Measurements from ENCODE around the gene PHC3.

PHC3 gene

DNA sequence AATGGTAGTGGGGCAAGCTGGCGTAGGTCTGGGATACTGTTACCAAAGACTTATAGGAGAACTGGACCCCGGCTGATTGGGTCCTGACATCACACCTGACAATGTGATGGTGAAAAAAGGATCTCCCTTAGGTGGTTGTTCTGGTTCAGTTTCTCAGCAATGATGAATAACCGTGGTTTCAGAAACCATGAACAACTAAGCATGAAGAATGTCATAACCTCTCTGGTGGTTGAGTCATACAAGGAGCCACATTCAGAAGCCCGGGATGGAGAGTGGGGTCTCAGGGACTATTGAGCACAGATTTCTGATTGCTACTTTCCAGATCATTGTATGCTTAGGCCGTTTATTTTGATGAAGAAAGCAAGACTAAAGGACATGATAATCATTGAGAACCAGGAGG is 126.3 kb downstream of the PHC3 start:
- Histone ChIP-seq H3K4me3 (ENCODE audit: control insufficient read depth in 1 of 7, extremely low read depth in 1 of 7, insufficient read depth in 4 of 7, low read depth in 2 of 7, low read length in 6 of 7) (no peak overlapping the region), H3K9me3 (ENCODE audit: control extremely low read depth in 1 of 5, control insufficient read depth in 4 of 5, insufficient read depth in 2 of 5, low read depth in 1 of 5, low read length in 4 of 5) (no peaks in the 10 kb centered on the region), H3K4me1 (ENCODE audit: control extremely low read depth in 1 of 4, control insufficient read depth in 4 of 4, insufficient read depth in 4 of 4, low read length in 3 of 4) (peaks cover 0 to 4% (median 0%) of the 10 kb centered on the region in 4 experiments), H3K27ac (ENCODE audit: insufficient read depth in 1 of 2, low read depth in 1 of 2, low read length in 2 of 2, poor library complexity in 1 of 2, severe bottlenecking in 2 of 2) (no peak overlapping the region), H3K36me3 (ENCODE audit: control insufficient read depth in 4 of 4, insufficient read depth in 4 of 4, low read length in 3 of 4) (no peaks in the 10 kb centered on the region), H3K27me3 (replicated peaks in 2 of 5; ENCODE audit: control insufficient read depth in 4 of 5, insufficient read depth in 5 of 5, low read length in 4 of 5) (no peaks in the 10 kb centered on the region)
- ChIA-PET POLR2A (no interaction called here), CTCF (interaction anchor here (0.7 to 3.4 kb wide), 3 partner anchors 11 to 193 kb away, joined by 4 to 12 read pairs (median 10); no protein-coding TSS in a partner anchor)
- no peak for DNase-seq
- WGBS (ENCODE audit: insufficient coverage) = 97% methylated on average over 5 of the region's 5 CpGs

DNA sequence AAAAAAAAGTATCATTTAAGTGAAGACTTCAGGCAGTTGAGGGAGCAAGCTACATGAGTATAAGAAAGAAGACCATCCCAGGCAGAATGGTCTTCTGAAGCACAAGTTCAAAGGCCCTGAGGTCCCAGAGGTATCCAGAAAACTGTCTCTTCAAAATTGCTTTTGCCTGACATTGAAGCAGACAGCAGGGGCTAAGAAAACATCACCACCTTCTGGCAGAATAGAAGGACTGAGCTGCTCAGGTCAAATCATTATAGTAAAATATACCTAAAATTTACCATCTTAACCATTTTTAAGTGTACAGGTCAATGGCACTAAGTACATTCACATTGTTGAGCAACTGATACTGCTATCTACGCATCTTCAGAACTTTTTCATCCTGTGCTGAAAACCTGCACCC is 127.3 kb downstream of the PHC3 start:
- Histone ChIP-seq H3K4me3 (ENCODE audit: control insufficient read depth in 1 of 7, extremely low read depth in 1 of 7, insufficient read depth in 4 of 7, low read depth in 2 of 7, low read length in 6 of 7) (no peak overlapping the region), H3K4me1 (ENCODE audit: control extremely low read depth in 1 of 4, control insufficient read depth in 4 of 4, insufficient read depth in 4 of 4, low read length in 3 of 4) (peaks cover 0 to 4% (median 0%) of the 10 kb centered on the region in 4 experiments), H3K27ac (ENCODE audit: insufficient read depth in 1 of 2, low read depth in 1 of 2, low read length in 2 of 2, poor library complexity in 1 of 2, severe bottlenecking in 2 of 2) (no peak overlapping the region), H3K9me3 (ENCODE audit: control extremely low read depth in 1 of 5, control insufficient read depth in 4 of 5, insufficient read depth in 2 of 5, low read depth in 1 of 5, low read length in 4 of 5) (no peaks in the 10 kb centered on the region), H3K36me3 (ENCODE audit: control insufficient read depth in 4 of 4, insufficient read depth in 4 of 4, low read length in 3 of 4) (no peaks in the 10 kb centered on the region), H3K27me3 (replicated peaks in 2 of 5; ENCODE audit: control insufficient read depth in 4 of 5, insufficient read depth in 5 of 5, low read length in 4 of 5) (no peaks in the 10 kb centered on the region)
- peak; percentile 29 to 64 (median 63) for DNase-seq
- POLR2A ChIA-PET = interaction anchor here (0.6 kb wide), 2 partner anchors 126 to 718 kb away, joined by 3 to 5 read pairs; no protein-coding TSS in a partner anchor
- CTCF ChIA-PET = interaction anchor here (0.6 to 3.4 kb wide), 9 partner anchors 10 to 214 kb away, joined by 3 to 13 read pairs (median 4); no protein-coding TSS in a partner anchor
- WGBS (ENCODE audit: insufficient coverage) = no CpG with 5 or more reads among the region's 1 CpG

DNA sequence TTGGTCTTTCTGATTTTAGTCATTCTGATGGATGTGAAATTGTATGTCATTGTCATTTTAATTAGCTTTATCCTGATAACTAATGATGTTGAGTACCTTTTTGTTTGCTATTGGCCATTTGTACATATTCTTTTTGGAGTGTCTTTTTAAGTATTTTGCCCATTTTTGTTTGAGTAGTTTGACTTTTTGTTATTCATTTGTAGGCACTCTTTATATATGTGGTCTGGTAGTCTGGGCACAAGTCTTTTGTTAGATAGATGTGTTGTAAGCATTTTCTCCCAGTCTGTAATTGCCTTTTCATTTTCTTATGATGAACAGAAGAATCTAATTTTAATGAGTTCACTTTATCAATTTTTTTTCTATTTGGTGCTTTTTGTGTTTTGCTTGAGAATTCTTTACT is 129.1 kb downstream of the PHC3 start:
- POLR2A ChIA-PET = no interaction called here
- CTCF ChIA-PET = interaction anchor here (1.1 to 3.4 kb wide), 5 partner anchors 8 to 190 kb away, joined by 3 to 13 read pairs (median 5); no protein-coding TSS in a partner anchor
- DNase-seq = no peak

DNA sequence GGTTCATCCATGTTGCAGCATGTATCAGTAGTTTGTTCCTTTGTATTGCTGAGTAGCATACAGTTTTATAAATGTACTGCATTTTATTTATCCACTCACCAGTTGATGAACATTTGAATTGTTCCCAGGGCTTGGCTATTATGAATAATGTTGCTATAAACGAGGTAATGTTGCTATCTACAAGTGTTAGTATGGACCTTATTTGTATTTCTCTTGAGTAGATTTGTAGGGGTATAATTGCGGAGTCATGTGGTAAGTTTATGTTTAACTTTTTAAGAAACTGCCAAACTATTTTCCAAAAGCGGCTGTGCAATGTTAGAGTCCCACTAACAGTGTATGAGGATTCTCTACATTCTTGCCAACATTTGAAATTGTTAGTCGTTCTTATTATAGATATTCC is 130.8 kb downstream of the PHC3 start:
- CTCF ChIA-PET = interaction anchor here (1.0 kb wide), 1 partner anchor 27 kb away, joined by 3 read pairs; no protein-coding TSS in a partner anchor
- POLR2A ChIA-PET = no interaction called here
- no peak for DNase-seq
- Histone ChIP-seq H3K9me3 (ENCODE audit: control extremely low read depth in 1 of 5, control insufficient read depth in 4 of 5, insufficient read depth in 2 of 5, low read depth in 1 of 5, low read length in 4 of 5) (no peaks in the 10 kb centered on the region), H3K4me3 (ENCODE audit: control insufficient read depth in 1 of 7, extremely low read depth in 1 of 7, insufficient read depth in 4 of 7, low read depth in 2 of 7, low read length in 6 of 7) (no peak overlapping the region), H3K27me3 (replicated peaks in 2 of 5; ENCODE audit: control insufficient read depth in 4 of 5, insufficient read depth in 5 of 5, low read length in 4 of 5) (no peaks in the 10 kb centered on the region), H3K36me3 (ENCODE audit: control insufficient read depth in 4 of 4, insufficient read depth in 4 of 4, low read length in 3 of 4) (no peaks in the 10 kb centered on the region), H3K27ac (ENCODE audit: insufficient read depth in 1 of 2, low read depth in 1 of 2, low read length in 2 of 2, poor library complexity in 1 of 2, severe bottlenecking in 2 of 2) (no peak overlapping the region), H3K4me1 (ENCODE audit: control extremely low read depth in 1 of 4, control insufficient read depth in 4 of 4, insufficient read depth in 4 of 4, low read length in 3 of 4) (no peaks in the 10 kb centered on the region)
- WGBS (ENCODE audit: insufficient coverage) = 100% methylated on average over 2 of the region's 4 CpGs

More for the DNA sequence above, 129.1 kb downstream of the PHC3 start:
- Histone ChIP-seq H3K27me3 (replicated peaks in 2 of 5; ENCODE audit: control insufficient read depth in 4 of 5, insufficient read depth in 5 of 5, low read length in 4 of 5) (no peaks in the 10 kb centered on the region), H3K9me3 (ENCODE audit: control extremely low read depth in 1 of 5, control insufficient read depth in 4 of 5, insufficient read depth in 2 of 5, low read depth in 1 of 5, low read length in 4 of 5) (no peaks in the 10 kb centered on the region), H3K4me1 (ENCODE audit: control extremely low read depth in 1 of 4, control insufficient read depth in 4 of 4, insufficient read depth in 4 of 4, low read length in 3 of 4) (no peaks in the 10 kb centered on the region), H3K36me3 (ENCODE audit: control insufficient read depth in 4 of 4, insufficient read depth in 4 of 4, low read length in 3 of 4) (no peaks in the 10 kb centered on the region), H3K27ac (ENCODE audit: insufficient read depth in 1 of 2, low read depth in 1 of 2, low read length in 2 of 2, poor library complexity in 1 of 2, severe bottlenecking in 2 of 2) (no peak overlapping the region), H3K4me3 (ENCODE audit: control insufficient read depth in 1 of 7, extremely low read depth in 1 of 7, insufficient read depth in 4 of 7, low read depth in 2 of 7, low read length in 6 of 7) (no peak overlapping the region)

DNA sequence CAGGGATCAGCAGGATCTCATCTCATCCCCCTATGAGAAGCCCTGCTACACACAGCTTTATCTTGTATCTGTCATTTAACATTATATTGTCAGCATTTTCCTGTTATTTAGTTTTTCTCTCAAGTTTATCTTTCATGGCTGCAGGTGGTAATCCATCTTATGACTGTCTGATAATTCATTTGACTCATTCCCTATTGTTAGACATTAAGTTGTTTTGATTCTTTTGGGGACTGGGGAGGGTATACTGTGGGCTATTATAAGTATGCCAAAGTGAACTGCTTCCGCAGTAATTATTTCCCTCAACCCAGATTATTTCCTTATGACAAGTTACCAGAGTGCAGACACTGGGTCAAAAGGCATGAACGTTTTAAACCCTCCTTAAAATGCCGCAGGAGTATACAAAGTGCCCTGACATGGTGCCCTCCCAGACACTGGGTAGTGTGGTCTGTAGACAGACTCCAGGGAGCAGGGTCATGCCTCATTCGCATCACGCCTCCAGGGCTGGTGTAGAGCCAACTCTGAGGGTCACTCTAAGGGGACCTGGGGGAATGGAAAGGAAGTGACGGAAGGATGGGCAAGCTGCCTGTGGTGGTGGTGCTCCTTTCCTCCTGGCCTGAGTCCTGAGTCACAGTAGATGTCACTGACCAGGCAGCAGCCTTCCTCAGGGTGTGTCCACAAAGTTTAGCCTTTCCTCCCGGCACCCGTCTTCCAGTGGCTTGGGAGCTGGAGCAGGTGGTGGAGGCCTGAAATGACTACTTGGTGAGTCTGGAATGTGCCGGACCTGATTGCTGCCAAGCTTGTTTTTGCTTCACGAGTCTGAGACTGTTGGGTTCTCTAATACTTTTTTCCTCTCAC is 132.2 kb downstream of the PHC3 start:
- POLR2A ChIA-PET = interaction anchor here (0.7 kb wide), 1 partner anchor 163 kb away, joined by 8 read pairs; no protein-coding TSS in a partner anchor
- peaks cover 0 to 8% (median 7%) of the 10 kb centered on the region in 4 experiments for H3K4me1 ChIP-seq (ENCODE audit: control extremely low read depth in 1 of 4, control insufficient read depth in 4 of 4, insufficient read depth in 4 of 4, low read length in 3 of 4)
- CTCF ChIA-PET = interaction anchor here (0.6 to 2.9 kb wide), 2 partner anchors 15 to 380 kb away, joined by 4 to 6 read pairs; no protein-coding TSS in a partner anchor
- H3K4me3 ChIP-seq (ENCODE audit: control insufficient read depth in 1 of 7, extremely low read depth in 1 of 7, insufficient read depth in 4 of 7, low read depth in 2 of 7, low read length in 6 of 7) = no peak overlapping the region
- no peaks in the 10 kb centered on the region for H3K27me3 ChIP-seq (replicated peaks in 2 of 5; ENCODE audit: control insufficient read depth in 4 of 5, insufficient read depth in 5 of 5, low read length in 4 of 5)
- 95% methylated on average over 7 of the region's 10 CpGs for WGBS (ENCODE audit: insufficient coverage)
- no peak overlapping the region for H3K27ac ChIP-seq (ENCODE audit: insufficient read depth in 1 of 2, low read depth in 1 of 2, low read length in 2 of 2, poor library complexity in 1 of 2, severe bottlenecking in 2 of 2)
- no peaks in the 10 kb centered on the region for H3K36me3 ChIP-seq (ENCODE audit: control insufficient read depth in 4 of 4, insufficient read depth in 4 of 4, low read length in 3 of 4)
- H3K9me3 ChIP-seq (ENCODE audit: control extremely low read depth in 1 of 5, control insufficient read depth in 4 of 5, insufficient read depth in 2 of 5, low read depth in 1 of 5, low read length in 4 of 5) = no peaks in the 10 kb centered on the region
- no peak for DNase-seq

DNA sequence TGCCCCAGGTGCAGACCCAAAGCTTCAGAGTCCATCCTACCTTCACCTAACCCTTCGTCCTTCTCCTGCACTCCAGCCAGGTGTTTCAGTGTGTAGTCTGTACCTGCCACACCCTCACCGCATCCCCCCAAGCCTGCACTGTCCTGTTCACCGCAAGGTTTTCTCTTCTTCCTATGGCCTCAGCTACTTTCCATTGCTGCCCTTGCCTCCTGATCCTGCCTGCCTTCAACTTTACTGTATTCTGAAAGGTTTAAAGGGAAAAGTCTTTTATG is 134.5 kb downstream of the PHC3 start:
- H3K27ac ChIP-seq (ENCODE audit: insufficient read depth in 1 of 2, low read depth in 1 of 2, low read length in 2 of 2, poor library complexity in 1 of 2, severe bottlenecking in 2 of 2) = no peak overlapping the region
- no peak for DNase-seq
- H3K27me3 ChIP-seq (replicated peaks in 2 of 5; ENCODE audit: control insufficient read depth in 4 of 5, insufficient read depth in 5 of 5, low read length in 4 of 5) = no peaks in the 10 kb centered on the region
- H3K36me3 ChIP-seq (ENCODE audit: control insufficient read depth in 4 of 4, insufficient read depth in 4 of 4, low read length in 3 of 4) = no peaks in the 10 kb centered on the region
- peaks cover 0 to 11% (median 9%) of the 10 kb centered on the region in 4 experiments for H3K4me1 ChIP-seq (ENCODE audit: control extremely low read depth in 1 of 4, control insufficient read depth in 4 of 4, insufficient read depth in 4 of 4, low read length in 3 of 4)
- ChIA-PET CTCF (interaction anchor here (1.1 to 2.9 kb wide), 3 partner anchors 12 to 41 kb away, joined by 3 to 6 read pairs (median 3); no protein-coding TSS in a partner anchor), POLR2A (interaction anchor here (0.6 kb wide), 1 partner anchor 44 kb away, joined by 5 read pairs; no protein-coding TSS in a partner anchor)
- no peaks in the 10 kb centered on the region for H3K9me3 ChIP-seq (ENCODE audit: control extremely low read depth in 1 of 5, control insufficient read depth in 4 of 5, insufficient read depth in 2 of 5, low read depth in 1 of 5, low read length in 4 of 5)
- WGBS (ENCODE audit: insufficient coverage) = 100% methylated on average over 3 of the region's 3 CpGs
- no peak overlapping the region for H3K4me3 ChIP-seq (ENCODE audit: control insufficient read depth in 1 of 7, extremely low read depth in 1 of 7, insufficient read depth in 4 of 7, low read depth in 2 of 7, low read length in 6 of 7)
